ENCODE measurements around the gene MAP7.
"Not testable (repeated sequence)": the region's sequence is repeated elsewhere in the genome, so short reads cannot be mapped to it uniquely, and the experiment has no call there.

MAP7 gene

GRCh38 chr6:136401236-136401635, 149.0 kb downstream of the MAP7 start:
- in situ Hi-C loops (cut with MboI; ENCODE audit: low sequenced_read_pairs) = not testable (repeated sequence)

GRCh38 chr6:136398453-136398852, 151.8 kb downstream of the MAP7 start:
- in situ Hi-C loops (cut with MboI; ENCODE audit: low sequenced_read_pairs) = no loop called here

- in situ Hi-C loops (cut with MboI; ENCODE audit: low sequenced_read_pairs) = no loop called here
Measured at GRCh38 chr6:136396908-136397307, 153.3 kb downstream of the MAP7 start.

- in situ Hi-C loops (cut with MboI; ENCODE audit: low sequenced_read_pairs) = not testable (repeated sequence)
Measured at GRCh38 chr6:136390959-136391358, 159.3 kb downstream of the MAP7 start.

GRCh38 chr6:136387316-136387715, 162.9 kb downstream of the MAP7 start:
- in situ Hi-C loops (cut with MboI; ENCODE audit: low sequenced_read_pairs) = no loop called here

GRCh38 chr6:136383268-136383937, 166.8 kb downstream of the MAP7 start:
- in situ Hi-C loops (cut with MboI; ENCODE audit: low sequenced_read_pairs) = no loop called here

GRCh38 chr6:136382676-136383252, 167.5 kb downstream of the MAP7 start:
- in situ Hi-C loops (cut with MboI; ENCODE audit: low sequenced_read_pairs) = no loop called here

- in situ Hi-C loops (cut with MboI; ENCODE audit: low sequenced_read_pairs) = no loop called here
Measured at GRCh38 chr6:136378888-136379287, 171.3 kb downstream of the MAP7 start.

GRCh38 chr6:136375836-136376235, 174.4 kb downstream of the MAP7 start:
- in situ Hi-C loops (cut with MboI; ENCODE audit: low sequenced_read_pairs) = not testable (repeated sequence)

GRCh38 chr6:136371959-136372358, 178.3 kb downstream of the MAP7 start:
- in situ Hi-C loops (cut with MboI; ENCODE audit: low sequenced_read_pairs) = no loop called here

GRCh38 chr6:136370988-136371728, 179.1 kb downstream of the MAP7 start:
- in situ Hi-C loops (cut with MboI; ENCODE audit: low sequenced_read_pairs) = no loop called here

GRCh38 chr6:136365776-136366354, 184.4 kb downstream of the MAP7 start:
- in situ Hi-C loops (cut with MboI; ENCODE audit: low sequenced_read_pairs) = no loop called here

GRCh38 chr6:136362421-136363356, 187.5 kb downstream of the MAP7 start:
- in situ Hi-C loops (cut with MboI; ENCODE audit: low sequenced_read_pairs) = no loop called here

- in situ Hi-C loops (cut with MboI; ENCODE audit: low sequenced_read_pairs) = no loop called here
Measured at GRCh38 chr6:136361787-136362186, 188.4 kb downstream of the MAP7 start.

GRCh38 chr6:136360783-136361182, 189.4 kb downstream of the MAP7 start:
- in situ Hi-C loops (cut with MboI; ENCODE audit: low sequenced_read_pairs) = no loop called here

GRCh38 chr6:136359851-136360250, 190.4 kb downstream of the MAP7 start:
- in situ Hi-C loops (cut with MboI; ENCODE audit: low sequenced_read_pairs) = no loop called here

- in situ Hi-C loops (cut with MboI; ENCODE audit: low sequenced_read_pairs) = no loop called here
Measured at GRCh38 chr6:136351518-136352110, 198.6 kb downstream of the MAP7 start.

GRCh38 chr6:136350914-136351313, 199.3 kb downstream of the MAP7 start:
- in situ Hi-C loops (cut with MboI; ENCODE audit: low sequenced_read_pairs) = no loop called here

- in situ Hi-C loops (cut with MboI; ENCODE audit: low sequenced_read_pairs) = no loop called here
Measured at GRCh38 chr6:136347847-136348246, 202.4 kb downstream of the MAP7 start.

GRCh38 chr6:136345145-136345544, 205.1 kb downstream of the MAP7 start:
- in situ Hi-C loops (cut with MboI; ENCODE audit: low sequenced_read_pairs) = no loop called here

Data from HL-60/S4 (cell line).